ENCODE measurements around the gene LUM.

Gene LUM

DNA sequence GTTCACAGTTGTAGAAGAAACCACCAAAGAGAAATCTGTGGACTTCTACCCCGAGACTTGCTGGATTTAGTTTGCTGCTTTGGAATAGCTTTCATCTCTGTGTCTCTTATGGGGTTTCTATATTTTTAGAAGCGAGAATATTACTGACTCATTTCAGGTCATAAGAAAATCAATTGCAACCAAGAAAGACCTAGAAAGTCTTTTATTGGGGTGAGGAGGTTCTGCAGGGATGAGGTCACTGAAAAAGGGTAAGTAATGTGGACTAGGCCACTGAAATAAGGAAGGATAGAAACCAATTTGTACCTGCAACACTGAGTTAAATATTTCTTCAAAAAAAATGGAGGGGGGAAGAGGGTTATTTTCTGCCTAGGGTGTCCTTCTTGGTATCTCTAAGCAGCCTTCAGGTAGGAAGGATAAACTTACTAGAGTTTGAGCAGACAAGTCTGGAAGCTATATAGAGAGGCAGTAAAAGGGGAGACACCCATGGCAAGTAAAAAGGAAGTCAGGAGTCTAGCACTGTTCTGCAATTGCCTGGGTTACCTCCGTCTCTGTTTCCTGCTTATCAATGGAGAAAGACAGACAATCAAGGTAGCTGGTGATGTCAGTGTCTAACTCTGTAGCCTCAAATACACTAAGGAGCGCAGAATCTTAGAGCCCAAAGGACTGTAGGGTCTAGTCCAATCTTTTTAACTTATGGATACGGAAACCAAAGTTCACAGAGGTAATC lies 33.9 kb downstream of the LUM start:
- DNase-seq (ENCODE audit: low read depth in 1 of 2, low spot score in 1 of 2): no peak

GRCh38 chr12:91074851-91075250 lies 36.4 kb downstream of the LUM start:
- no peak for DNase-seq (ENCODE audit: low read depth in 1 of 2, low spot score in 1 of 2)

DNA sequence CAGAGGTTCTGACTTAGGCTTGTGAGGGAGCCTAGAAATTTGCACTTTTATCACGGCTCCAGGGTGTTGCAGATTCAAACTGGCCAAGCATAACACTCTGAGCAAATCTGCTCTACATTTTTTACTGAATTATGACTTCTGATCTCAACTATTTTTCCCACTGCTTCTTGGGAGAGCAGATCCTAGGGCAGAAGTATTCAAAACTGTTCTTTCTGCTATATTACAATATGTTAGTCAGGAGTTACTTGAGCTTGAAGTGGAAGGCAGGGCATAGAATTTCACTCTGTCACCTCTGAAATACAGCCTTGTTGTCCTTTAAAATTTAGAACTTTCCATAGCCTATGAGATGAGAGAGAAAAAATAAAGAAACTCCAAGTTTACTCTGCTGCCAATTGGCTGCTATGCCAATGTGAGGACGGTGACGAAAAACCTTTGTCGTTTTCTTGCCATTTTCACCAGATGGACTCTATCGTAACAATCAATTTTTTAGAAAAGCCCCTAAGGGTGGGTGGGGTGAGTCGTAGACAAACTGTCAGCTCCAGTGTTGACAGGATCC lies 37.1 kb downstream of the LUM start:
- no peak for DNase-seq (ENCODE audit: low read depth in 1 of 2, low spot score in 1 of 2)

DNA sequence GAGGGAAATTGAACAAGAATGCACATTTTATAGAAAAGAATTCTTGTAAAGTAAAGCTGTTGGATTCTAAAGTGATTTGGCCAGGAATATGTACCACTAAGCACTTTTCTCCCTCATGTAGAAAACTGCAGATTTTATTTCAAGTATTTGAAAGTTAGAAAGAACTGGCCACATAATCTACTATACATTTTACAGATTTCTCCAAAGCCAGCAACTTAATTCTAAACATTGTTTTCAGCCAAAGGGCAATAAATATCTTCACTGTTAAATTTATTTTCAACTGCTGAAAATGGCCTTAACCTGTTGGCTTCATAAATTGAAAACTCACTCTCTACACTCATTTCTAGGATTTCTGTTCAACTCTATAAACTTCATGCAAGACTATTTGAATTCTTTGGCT lies 37.9 kb downstream of the LUM start:
- no peak for DNase-seq (ENCODE audit: low read depth in 1 of 2, low spot score in 1 of 2)

- no peak for DNase-seq (ENCODE audit: low read depth in 1 of 2, low spot score in 1 of 2)
Observed at GRCh38 chr12:91072931-91073330, 38.4 kb downstream of the LUM start.

DNA sequence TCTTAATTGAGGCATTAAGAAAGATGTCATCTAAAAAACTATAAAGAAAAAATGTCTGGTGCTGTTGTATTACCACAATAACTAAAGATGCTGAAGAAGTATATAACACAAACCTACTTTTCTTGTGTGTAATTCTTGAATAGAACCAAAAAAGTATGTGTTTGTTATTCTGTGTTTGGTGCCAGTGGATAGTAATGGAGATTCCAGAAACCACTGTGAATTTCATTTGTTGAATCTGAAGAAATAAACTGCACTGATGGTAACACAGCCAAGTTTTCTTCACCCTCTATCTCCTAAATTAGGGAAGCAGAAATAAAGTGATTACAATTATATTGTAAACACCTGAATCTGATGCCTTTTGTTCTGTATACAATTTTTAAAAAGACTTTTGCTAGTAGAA lies 40.4 kb downstream of the LUM start:
- no peak for DNase-seq (ENCODE audit: low read depth in 1 of 2, low spot score in 1 of 2)

GRCh38 chr12:91065396-91065795 lies 45.9 kb downstream of the LUM start:
- no peak for DNase-seq (ENCODE audit: low read depth in 1 of 2, low spot score in 1 of 2)

- DNase-seq (ENCODE audit: low read depth in 1 of 2, low spot score in 1 of 2): no peak
Observed at GRCh38 chr12:91064640-91065039, 46.7 kb downstream of the LUM start.

GRCh38 chr12:91061091-91061490 lies 50.2 kb downstream of the LUM start:
- DNase-seq (ENCODE audit: low read depth in 1 of 2, low spot score in 1 of 2): no peak

GRCh38 chr12:91059211-91059610 lies 52.1 kb downstream of the LUM start:
- DNase-seq (ENCODE audit: low read depth in 1 of 2, low spot score in 1 of 2): no peak

GRCh38 chr12:91058786-91059185 lies 52.5 kb downstream of the LUM start:
- no peak for DNase-seq (ENCODE audit: low read depth in 1 of 2, low spot score in 1 of 2)

- DNase-seq (ENCODE audit: low read depth in 1 of 2, low spot score in 1 of 2): no peak
Observed at GRCh38 chr12:91057368-91058165, 53.7 kb downstream of the LUM start, which contains the start of gene KERA. Gene KERA, minus strand, starts transcription at chr12:91058024. Its CDS starts 1,743 bp downstream, at chr12:91056281.

- DNase-seq (ENCODE audit: low read depth in 1 of 2, low spot score in 1 of 2): no peak
Observed at GRCh38 chr12:91056488-91056887, 54.8 kb downstream of the LUM start.

DNA sequence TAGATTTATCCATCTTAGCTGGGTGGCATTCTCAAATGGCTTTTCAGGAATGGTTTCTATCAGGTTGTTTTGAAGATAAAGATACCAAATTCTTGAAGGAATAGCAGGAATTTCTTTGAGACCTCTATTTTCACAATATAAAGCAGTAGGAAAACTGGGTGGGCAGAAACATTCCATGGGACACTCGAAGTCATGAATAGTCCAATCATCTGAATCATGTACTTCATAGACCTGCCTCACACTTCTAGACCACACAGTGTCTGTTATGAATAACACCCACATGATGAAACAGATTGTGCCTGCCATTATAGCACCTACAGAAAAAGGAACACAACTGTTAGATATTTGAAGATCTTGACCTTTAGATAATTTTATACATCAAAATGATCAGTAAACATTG lies 55.3 kb downstream of the LUM start:
- no peak for DNase-seq (ENCODE audit: low read depth in 1 of 2, low spot score in 1 of 2)

DNA sequence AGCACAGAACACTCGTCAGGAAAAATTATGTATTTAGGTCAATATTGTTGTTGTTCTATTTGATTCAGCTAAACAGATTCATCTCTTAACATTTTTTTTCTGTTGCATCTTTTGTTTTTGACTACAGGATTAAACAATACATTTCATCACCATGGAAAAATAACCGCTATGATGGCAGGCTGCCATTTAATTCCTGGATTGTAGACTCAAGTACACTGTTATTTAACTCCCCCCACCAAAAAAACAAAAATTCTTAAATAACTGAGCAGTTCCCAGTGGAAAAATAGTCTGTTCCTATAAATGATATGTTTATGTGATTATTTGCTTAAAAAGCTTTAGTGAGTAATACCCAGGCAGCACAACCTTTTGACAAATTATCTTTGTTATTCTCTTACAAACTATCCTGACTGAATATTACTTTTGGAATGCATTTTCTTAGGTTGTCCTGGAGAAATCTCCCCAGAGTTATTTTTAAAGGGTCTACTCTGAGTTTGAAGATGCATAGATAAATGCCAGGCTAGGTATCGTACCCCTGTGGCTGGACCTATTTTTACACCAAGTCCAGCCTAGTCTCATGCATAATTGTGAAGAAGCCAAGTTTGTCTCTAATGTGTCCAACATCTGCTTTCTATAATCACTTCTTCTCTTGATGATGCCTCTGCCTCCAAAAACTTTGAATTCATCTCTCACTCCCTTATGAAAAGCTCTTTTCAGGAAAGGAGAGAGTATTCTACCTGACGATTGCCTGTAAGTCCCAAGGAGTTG lies 57.2 kb downstream of the LUM start:
- DNase-seq (ENCODE audit: low read depth in 1 of 2, low spot score in 1 of 2): no peak
